HG03571 (cell line): ENCODE data around the gene KCNIP4.

Experiments used
- ATAC-seq: cut with Tn5 transposase; IDR thresholded peaks from one replicate; pipeline ENCODE4 v1.9.1; 2021; ENCODE audit not compliant: unreplicated experiment

KCNIP4 gene

DNA sequence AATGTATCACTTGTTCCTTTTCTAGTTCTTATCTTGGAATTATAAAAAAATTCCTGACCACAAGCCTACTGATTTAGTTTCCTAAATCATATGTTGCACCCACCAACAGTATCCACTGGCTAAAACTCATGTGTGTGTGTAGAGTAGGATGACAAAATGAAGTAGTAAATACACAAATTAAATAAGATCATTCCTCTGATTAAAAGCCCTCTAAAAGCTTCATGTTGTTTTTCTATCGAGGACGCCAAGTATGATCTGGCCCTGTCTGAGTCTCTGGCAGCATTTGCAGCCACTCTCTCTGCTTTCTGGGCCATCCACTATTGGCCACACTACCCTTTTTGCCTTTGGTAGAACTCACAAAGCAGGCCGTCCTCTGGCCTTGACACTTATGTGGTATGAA, 1064.9 kb downstream of the KCNIP4 start:
- ATAC-seq, result no peak

DNA sequence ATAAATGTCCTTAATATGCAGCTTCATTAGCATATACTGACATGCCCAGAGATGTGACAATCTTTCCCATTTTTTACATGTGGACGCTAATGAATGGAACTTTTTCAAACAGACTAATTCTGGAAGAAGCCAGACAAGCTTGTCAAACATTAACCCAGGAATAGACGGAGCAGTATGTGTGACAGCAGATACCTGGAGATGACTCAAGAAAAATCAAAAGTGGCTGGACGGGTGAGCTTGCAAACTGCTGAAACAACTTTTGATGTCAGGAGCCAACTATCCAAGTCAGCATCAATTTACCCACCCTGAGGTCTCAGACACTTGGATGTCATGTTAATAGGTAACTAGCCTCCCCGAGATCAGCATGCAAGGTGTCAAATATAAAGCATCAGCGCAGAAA, 1065.3 kb downstream of the KCNIP4 start:
- no peak for ATAC-seq

DNA sequence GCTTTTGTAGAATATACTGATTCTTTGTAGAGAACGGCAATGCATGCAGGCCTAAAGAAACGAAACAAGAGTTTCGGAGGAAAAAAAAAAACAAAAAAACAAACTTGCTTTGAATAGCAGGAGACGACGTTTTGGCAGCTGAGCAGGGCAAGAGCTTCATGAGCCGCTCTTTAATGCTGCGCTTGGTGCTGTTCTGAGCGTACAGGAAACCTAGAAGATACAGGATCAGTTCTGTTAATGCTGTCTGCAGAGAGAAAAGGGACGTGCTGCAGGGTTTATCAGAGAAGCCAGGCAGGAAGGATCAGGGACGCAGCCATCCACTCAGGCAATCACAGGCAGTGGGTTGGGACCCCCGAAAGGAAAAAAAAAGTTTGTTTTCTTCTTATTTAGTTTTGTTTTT, 1066.1 kb downstream of the KCNIP4 start:
- ATAC-seq, result no peak

DNA sequence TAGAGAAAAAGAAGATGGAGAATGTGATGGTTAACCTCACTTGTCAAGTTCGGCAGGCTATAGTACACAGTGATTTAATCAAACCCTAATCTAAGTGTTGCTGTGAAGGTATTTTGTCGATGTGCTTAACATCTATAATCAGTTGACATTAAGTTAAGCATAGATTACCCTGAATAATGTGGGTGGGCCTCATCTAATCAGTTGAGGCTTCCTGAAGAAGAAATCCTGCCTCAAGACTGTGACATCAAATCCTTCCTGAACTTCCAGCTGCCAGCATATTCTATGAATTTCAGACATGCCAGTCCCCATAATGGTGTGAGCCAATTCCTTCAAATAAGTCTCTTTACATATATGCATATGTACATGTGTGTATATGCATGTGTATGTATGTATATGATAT, 1066.9 kb downstream of the KCNIP4 start:
- no peak for ATAC-seq

DNA sequence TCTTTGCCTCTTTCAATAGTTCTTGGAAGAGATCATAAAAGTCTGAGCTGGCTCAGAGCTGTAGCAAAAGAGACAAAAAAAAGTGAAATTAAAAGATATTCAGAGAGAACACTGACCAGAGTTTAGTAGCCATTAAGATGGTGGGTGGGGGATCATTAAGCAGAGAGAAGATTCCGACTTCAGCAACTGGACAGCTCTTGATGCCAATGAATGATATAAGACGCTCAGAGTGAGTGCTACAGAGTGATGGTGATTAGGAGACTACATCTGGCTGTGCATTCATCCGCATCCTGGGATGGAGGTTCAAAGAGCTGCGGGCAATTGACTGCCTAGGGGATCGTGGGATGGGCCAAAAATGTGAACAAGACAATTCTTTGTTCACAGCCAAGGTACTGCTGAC, 1069.8 kb downstream of the KCNIP4 start:
- no peak for ATAC-seq

DNA sequence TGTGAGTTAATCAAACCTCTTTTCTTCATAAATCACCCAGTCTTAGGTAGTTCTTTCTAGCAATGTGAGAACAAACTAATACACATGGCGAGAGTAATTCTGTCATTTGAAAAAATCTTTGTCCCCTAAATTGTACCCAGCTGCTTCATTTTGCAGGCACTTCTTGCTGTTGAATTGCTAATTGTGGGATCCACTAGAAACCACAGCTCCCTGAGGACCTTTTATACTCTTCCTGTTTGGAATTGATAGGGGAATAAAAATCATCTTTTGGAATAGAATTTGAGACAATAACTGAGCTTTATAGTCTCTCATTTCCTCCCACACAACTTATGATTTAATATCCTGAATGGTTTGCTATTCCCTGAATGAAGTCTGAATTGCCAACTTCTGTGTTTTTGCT, 1078.1 kb downstream of the KCNIP4 start:
- ATAC-seq, result no peak

DNA sequence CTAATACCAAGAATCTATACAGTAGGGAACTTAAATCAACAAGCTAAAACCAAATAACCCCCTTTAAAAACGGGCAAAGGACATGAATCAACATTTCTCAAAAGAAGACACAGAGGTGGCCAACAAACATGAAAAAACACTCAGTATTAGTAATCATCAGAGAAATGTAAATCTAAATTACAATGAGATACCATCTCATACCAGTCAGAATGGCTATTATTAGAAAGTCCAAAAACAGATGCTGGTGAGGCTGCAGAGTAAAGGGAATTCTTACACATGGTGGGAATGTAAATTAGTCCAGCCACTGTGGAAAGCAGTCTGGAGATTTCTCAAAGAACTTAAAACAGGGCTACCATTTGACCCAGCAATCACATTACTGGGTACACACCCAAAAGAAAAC, 1080.5 kb downstream of the KCNIP4 start:
- ATAC-seq, result no peak

DNA sequence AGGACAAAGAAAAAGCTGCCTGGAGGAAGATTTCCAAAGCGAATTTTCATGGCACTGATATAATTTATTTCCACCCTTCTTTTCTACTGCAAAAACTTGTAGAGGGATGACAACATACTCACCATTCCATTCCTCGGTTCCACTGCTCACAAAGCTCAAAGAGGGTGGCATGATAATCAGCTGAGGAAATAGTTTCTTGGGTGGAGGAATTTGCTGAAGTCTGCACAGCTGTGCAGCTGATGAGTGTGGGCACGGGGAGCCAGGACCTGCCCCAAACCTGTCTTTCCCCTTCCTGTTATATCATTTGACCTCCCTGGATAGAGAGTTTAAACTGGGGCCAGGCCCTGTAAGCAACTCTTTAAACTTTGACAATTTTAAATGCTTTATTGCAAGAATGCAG, 1087.7 kb downstream of the KCNIP4 start:
- no peak for ATAC-seq

DNA sequence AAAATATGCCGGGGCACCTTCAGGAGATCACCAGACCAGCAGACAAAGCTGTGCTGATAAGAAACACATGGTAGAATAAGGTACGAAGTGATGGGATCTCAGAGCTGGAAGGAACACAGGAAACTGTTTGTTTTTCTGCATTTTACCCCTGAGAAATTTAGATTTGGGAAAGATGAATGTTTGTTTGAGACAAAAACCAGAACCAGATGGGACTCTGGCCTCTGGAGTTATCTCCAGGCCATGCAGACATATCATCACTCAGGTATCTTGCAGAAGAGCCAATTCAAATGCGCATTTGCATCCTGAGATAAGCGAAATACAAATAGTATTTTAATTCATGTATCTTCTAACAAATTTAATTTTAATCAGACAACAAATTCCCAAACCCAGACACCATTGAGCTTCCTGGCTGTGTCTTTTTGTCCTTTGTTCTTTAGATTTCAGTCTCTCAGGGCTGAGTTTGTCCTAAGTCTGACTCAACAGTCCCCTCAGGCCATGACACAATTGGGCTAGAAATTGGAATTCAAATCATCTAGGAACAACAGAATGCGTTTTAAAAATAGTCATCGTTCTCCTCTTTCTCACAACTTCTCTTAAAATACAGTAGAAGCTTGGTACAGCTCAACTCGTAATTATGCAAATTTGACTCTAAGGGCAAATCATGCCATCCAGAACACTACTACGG, 1089.3 kb downstream of the KCNIP4 start:
- ATAC-seq, result no peak

DNA sequence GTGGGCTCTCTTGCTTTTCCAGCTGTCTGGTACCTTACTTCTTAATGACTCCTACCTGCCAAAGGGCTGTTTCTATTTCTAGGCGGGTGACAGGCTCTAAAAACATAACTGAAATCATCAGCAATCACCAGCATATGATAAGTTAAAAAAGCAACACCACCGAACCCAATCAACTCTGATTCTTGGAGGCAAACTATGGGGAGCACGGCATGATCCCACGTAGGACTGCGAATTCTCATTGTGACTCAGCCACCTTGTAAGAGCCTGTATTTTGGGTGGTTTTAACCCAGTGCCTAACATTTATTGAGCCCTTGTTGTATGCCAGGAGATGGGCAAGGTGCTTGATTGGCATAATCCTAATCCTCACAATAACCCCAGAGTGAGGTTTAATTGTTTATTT, 1091.5 kb downstream of the KCNIP4 start:
- ATAC-seq, result no peak

DNA sequence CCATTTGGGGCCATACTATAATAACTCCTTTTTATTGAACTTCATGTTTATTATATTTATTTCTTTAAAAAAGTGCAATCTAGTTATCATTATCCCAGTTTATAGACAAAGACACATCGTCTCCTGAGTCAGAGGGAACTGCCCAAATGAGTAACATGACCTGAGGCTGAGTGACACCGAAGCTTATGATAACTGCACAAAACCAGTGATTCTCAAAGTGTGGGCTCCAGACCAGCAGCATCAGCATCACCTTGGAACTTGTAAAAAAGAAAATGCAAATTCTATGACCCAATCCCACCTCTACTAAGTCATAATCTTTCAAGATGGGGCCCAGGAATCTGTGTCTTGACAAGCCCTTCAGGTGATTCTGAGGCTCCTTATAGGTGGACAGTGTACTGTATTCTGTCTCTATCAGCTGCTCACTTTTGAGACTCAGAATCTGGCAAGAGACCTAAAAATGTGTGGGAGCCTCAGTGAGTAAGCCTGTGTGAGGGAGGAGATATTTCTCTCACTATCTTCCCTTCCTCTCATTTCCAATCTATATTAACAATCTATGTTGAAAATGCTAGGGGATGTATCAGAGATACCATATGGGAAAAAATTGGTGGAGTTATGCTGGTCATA, 1101.3 kb downstream of the KCNIP4 start:
- no peak for ATAC-seq

DNA sequence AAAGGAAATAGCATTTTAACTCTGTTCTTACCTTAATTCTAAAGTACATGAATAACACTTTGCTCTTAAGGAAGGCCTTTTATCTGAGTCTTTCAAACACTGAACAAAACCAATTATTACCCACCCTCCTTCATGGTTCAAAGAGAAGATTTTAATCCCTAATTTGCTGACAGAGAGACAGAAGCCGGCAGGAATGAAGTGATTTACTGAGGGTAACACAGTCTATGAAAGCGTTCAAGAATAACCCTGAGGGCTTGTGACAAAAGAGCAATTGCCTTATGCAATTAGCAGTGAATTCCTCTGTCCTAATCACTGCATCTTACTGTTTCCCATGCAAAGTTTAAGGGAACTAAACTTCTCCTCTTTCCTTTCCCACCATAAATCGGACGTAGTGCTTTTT, 1104.3 kb downstream of the KCNIP4 start:
- ATAC-seq, result no peak

DNA sequence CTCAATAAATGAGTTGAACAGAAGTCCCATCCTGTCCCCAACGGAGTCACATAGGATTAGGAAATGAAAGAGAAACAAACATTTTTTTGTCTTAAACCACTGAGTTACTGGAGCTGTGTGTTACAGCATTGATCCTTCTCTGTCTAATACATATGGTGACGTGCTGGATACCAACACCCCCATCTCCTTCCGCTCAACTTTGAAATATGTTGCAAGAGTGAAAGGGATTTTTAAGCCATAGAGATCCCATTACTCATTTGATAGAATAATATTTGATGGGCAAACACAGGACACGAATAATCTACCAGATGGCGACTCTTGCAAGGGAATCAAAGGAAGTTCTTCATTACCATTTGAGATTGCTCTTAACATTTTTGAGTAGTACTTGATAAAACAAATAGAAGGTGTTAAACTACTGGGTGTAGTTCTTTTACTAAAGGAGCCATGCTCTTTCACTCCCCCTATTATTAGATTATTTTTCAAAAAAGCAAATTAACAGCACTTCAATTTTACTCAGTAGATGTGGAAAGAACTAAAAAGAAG, 1107.9 kb downstream of the KCNIP4 start:
- no peak for ATAC-seq

DNA sequence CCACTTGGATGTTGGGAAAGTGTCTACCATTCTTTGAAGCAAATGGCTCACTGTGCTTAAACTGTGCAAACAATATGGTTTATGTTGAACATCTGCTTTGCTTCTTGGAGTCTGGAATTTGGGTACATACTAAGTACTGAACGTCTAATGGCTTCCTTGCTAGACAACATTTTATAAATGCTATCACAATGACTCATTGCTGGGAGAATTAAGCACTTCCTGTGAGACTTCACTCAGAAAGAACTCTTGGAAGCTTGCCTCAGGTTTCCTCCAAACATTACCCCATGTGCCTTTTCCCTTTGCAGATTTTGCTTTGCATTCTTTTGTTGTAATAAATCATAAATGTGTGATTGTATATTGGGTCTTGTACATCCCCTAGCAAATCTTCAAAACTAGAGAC, 1108.6 kb downstream of the KCNIP4 start:
- no peak for ATAC-seq

DNA sequence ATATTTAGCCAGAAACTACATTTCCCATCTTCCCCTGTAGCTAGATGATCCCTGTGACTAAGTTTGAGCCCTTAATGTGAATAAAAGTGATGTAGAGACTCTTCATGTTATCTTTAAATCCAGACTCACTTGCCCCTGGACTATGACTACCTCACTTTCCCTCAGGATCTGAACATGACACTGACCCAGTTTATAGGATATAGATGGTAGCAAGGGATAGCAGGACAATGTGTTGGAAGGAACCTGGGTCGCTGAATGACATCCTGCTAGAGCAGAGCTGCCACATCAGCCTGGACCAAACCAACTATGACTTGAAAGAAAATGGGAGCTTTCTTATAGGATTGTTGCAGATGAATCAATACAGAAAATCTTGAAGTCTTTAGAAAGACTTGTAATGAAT, 1110.1 kb downstream of the KCNIP4 start:
- no peak for ATAC-seq

DNA sequence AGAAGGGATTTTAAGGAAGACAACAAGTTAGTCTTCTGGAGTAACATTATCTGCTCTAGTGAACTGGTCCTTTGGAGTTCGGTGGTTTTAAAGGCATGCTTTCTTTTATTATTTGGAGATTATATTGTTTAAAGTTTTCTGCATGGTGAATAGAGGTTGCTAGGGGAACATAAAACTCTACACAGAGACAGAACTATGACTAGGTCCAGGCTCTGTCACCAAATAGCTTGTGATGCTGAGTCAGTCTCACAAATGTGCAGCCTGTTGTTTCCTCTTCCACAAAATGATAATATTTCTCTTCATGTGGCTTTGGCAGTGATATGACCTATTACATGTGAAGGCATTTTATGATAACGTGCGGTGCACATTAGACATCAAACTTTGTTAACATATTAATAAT, 1115.7 kb downstream of the KCNIP4 start:
- no peak for ATAC-seq

DNA sequence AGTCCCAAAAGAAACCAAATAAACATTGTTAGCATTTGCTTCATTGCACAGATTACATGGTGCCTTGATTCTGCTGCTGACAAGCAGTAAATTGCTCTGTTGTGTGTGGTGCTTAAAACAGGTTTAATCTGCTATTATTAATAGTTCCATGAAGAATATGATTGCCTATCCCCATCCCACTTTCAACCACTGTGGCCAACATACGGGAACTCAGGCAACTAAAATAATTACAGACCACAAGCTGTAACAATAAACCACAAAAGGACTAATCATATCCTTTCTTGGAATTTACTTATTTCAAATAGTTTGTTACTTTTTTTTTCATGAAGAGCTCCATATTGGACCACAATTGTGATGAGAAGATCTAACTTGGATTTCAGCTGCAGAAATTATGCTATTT, 1116.8 kb downstream of the KCNIP4 start:
- ATAC-seq, result no peak

DNA sequence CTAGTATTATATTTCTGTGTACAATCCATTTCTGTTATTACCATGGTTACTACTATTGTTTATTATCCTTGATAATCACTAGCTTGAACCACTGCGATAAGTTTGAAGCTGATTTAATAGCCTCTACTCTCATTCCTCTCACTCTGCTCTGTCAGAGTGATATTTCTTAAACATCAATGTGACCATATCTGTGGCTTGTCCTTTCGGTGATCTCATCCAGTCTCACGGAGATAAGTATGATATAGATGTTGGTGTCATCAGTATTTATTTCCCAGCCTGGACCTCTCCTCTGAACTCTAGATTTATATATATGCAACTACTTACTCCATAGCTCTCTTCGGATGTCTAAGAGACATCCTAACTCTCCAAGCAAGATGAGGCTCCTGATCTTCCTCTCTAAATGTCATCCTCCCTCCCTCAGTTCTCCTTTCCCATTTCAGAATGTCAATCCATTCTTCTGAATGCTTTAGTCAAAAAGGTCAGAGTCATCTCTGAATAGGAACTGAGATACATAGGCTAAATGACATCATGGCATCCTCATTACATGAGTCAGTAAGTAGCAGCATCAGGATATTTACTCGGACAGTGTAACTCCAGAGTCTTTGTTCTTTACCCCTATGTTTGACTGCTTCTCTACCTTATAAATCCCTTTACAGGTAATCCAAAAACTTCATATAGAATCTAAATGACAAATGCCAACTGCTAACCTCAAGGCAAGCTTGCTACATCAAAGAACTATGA, 1118.8 kb downstream of the KCNIP4 start:
- no peak for ATAC-seq

DNA sequence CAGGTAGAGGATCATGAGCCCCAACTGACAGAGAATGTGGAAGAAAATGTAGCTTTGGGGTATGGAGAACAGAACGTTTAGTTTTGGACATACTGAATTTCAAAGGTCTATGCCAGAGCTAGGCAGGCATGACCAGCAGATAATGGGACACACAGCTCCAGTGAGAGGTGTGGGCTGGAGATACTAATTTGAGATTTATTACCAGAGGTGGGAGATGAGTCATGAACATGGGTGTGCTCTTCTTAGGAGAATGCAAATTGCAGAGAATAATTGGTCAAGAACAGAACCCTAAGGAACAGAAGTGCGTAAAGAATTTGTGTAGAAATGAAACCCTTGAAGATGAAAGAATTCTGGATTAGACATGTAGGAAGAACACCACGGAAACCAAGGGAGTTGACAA, 1123.1 kb downstream of the KCNIP4 start:
- no peak for ATAC-seq

DNA sequence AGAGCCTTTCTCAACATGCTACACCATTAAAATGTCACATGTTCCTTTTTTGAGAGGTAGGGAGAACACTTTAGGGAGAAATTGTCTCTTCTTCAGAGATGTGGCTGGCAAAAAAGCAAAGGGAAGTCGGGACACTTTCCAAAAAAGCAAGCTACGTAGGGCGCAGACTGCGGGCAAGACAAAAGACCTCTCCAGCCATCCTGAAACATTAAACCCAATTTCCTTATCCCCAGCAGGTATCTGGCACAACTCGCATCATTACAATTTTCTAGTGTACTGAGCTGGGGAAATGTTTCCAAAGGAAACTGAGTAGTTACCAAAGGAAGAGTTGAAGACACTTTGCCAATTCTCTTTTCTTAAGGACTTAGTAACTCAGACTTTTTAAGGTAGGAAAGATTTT, 1132.3 kb downstream of the KCNIP4 start:
- ATAC-seq, result no peak

DNA sequence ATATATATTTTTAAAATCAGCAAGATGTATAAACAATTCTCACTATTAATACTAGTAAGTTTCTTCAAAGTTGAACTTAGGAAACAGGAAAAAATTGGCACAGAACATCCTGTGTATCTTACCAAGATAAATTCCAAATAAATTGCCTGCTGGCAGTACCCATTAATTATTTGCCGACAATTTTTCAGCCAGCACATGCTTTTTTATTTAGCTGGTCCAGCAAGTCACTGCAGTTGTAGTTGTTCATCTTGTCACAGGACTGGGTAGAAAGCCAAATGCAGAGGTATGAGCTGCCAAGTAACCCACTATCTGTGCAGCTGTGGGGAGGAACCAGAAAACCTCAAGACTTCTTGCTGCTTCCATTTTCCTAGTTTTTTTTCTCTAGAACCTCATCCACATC, 1134.9 kb downstream of the KCNIP4 start:
- no peak for ATAC-seq

DNA sequence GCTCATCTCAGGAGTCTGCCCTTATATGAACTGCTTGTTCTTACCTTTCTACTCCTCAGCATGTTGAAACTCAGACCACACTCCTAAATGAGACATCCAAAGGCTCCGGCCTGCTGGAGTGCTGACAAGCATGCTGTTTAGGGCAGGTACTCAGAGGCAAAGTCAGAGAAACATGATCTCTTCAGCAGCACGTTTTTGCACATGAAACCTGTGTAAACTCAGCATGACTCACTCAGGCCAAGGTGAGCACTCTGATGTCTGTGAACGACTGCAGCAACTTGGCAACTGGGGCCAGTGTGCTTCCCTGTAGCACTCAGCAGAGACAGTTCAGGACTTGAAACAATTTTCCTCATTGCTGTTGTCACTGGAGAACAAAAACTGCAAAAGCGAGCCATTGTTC, 1138.8 kb downstream of the KCNIP4 start:
- ATAC-seq, result no peak
